Ascending aorta (tissue), 2 donors: ENCODE results near the gene GTF2A2. TPM values are rescaled to one million over a fixed set of nuclear protein-coding genes. Genes with fewer than 3 reads are reported as not detected.
"Not testable (repeated sequence)": the region's sequence is repeated elsewhere in the genome, so short reads cannot be mapped to it uniquely, and the experiment has no call there.

ENCODE experiments used
- DNase-seq, 2 donors: peaks; one replicate each; pipeline ENCODE4 v3.0.0-alpha.2; 2019; ENCODE audit warnings: low spot score in 2 of 2
- H3K27ac ChIP-seq, 2 donors: fragments of 200-600 bp; sonication (generic); one replicate each; pipeline ENCODE4 v1.5.1; 2016 to 2017; ENCODE audit warnings: mild to moderate bottlenecking in 1 of 2
- H3K27me3 ChIP-seq: fragments of 200-600 bp; sonication (generic); one replicate; pipeline ENCODE4 v1.5.1; 2017
- H3K36me3 ChIP-seq, 2 donors: fragments of 200-600 bp; sonication (generic); one replicate each; pipeline ENCODE4 v1.5.1; 2016
- H3K4me1 ChIP-seq, 2 donors: fragments of 200-600 bp; sonication (generic); one replicate each; pipeline ENCODE4 v1.5.1; 2016 to 2017; ENCODE audit warnings: mild to moderate bottlenecking in 1 of 2
- H3K4me3 ChIP-seq, 2 donors: fragments of 200-600 bp; sonication (generic); one replicate each; pipeline ENCODE4 v1.5.1; 2016 to 2017; ENCODE audit warnings: mild to moderate bottlenecking in 1 of 2
- H3K9me3 ChIP-seq, 2 donors: fragments of 200-600 bp; sonication (generic); one replicate each; pipeline ENCODE4 v1.5.1; 2016
- intact Hi-C: fragments of 100-400 bp; cut with DNase I; formaldehyde crosslinking; loops from one replicate; pipeline ENCODE4 v1.15.1; 2023
- total RNA-seq: library from RNA; depleted of rRNA; stranded (reverse); fragments of >200 nt; gene quantifications from one replicate; pipeline ENCODE4 v1.1.0, GENCODE V29; 2016
- TF ChIP-seq, protein P1 (sequence below), 3 experiments: fragments of 200-600 bp in 2 of 3; fragments of 450-650 bp in 1 of 3; sonication (generic) in 2 of 3; IDR thresholded peaks; one replicate each; pipeline ENCODE4 v1.5.1; 2016 to 2019; ENCODE audit warnings: antibody characterized with exemption in 3 of 3, mild to moderate bottlenecking in 1 of 3, moderate library complexity in 1 of 3

GTF2A2 gene, protein sequence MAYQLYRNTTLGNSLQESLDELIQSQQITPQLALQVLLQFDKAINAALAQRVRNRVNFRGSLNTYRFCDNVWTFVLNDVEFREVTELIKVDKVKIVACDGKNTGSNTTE
- total RNA-seq: 1.4 TPM

DNA sequence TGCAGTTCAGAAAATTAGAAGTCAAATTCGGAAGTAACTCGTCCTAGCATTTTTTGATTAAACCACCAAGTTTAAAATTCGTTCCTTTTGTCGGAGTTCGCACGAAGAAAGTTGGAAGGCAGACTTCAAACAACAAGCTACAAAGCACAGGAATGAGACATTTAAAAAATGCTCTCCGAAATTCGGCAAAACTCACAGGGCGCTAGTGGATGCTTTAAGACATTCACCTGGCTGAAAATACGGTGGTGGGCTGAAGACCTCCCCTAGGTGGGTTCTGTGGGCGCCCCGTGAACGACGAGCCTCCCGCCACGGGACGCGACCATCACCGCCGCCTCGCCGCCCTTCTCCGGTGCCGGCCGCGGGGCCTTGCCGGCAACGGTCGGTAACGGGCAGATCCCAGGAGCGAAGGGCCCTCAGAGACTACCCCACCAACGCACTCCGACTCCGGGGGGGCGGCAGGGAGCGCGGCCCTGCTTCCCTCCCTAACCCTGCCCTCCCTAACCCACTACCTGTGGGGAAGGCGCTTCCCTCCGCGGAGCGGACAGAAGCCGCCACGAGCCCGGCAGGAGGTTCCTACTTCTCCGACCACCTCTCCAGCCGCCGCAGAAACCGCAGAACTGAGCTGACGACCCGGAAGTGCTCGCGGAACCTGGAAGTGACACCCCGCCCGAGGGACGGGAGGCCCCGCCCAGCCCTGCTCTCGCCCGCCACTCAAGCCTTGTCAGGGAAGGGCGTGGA is at the start of gene GTF2A2:
GTF2A2 (minus strand) TSS at position 619 of the 738 bp plus-strand sequence. CDS start 5,238 bp downstream, outside the sequence.
- intact Hi-C loops: loop anchor here (1.0 kb wide), 1 partner anchor 32 kb away; the partner anchor contains the start of gene BNIP2
- H3K27ac ChIP-seq: peak within 1 kb of the TSS; percentile 83 to 85
- TF ChIP-seq, protein P1, sequence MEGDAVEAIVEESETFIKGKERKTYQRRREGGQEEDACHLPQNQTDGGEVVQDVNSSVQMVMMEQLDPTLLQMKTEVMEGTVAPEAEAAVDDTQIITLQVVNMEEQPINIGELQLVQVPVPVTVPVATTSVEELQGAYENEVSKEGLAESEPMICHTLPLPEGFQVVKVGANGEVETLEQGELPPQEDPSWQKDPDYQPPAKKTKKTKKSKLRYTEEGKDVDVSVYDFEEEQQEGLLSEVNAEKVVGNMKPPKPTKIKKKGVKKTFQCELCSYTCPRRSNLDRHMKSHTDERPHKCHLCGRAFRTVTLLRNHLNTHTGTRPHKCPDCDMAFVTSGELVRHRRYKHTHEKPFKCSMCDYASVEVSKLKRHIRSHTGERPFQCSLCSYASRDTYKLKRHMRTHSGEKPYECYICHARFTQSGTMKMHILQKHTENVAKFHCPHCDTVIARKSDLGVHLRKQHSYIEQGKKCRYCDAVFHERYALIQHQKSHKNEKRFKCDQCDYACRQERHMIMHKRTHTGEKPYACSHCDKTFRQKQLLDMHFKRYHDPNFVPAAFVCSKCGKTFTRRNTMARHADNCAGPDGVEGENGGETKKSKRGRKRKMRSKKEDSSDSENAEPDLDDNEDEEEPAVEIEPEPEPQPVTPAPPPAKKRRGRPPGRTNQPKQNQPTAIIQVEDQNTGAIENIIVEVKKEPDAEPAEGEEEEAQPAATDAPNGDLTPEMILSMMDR (IDR thresholded peaks at IDR 0.05): no peak

DNA sequence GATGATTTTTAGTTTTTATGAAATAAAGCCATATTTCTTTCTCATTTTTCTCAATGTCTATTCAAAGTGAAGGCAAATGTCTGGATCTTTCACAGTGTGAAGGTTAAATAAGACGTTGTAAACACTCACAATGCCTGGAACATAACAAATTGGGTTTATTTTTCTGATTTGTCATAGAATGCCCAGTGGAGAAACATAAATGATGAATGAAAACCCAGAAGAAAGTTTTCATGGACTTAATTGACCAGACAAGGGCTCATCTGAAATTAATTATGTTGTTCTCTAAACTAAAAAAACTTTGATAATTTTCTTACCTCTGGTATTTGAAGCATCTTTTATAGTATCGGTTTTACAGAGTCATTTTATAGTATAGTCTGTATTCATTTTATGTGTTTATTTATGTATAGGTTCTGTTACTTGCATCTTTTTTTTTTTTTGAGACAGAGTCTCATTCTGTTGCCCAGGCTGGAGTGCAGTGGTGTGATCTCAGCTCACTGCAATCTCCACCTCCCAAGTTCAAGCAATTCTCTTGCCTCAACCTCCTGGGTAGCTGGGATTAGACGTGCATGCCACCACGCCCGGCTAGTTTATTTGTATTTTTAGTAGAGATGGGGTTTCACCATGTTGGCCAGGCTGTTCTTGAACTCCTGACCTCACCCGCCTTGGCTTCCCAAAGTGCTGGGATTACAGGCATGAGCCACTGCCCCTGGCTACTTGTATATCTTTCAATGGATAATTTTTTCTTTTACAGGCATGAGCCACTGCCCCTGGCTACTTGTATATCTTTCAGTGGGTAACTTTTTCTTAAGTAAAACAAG is 46.9 kb upstream of the GTF2A2 start:
- TF ChIP-seq, protein P1 (IDR thresholded peaks at IDR 0.05): no peak

More for the DNA sequence above, at the start of gene GTF2A2:
- H3K9me3 ChIP-seq: no peaks in the 10 kb centered on the region
- H3K4me1 ChIP-seq: peaks cover 5 to 8% of the 10 kb centered on the region in 2 donors
- H3K27me3 ChIP-seq: no peaks in the 10 kb centered on the region
- DNase-seq: peak; percentile 82 to 96
- peaks cover 3 to 9% of the 10 kb centered on the region in 2 donors for H3K36me3 ChIP-seq
- H3K4me3 ChIP-seq: peak within 1 kb of the TSS; percentile 78 to 97

DNA sequence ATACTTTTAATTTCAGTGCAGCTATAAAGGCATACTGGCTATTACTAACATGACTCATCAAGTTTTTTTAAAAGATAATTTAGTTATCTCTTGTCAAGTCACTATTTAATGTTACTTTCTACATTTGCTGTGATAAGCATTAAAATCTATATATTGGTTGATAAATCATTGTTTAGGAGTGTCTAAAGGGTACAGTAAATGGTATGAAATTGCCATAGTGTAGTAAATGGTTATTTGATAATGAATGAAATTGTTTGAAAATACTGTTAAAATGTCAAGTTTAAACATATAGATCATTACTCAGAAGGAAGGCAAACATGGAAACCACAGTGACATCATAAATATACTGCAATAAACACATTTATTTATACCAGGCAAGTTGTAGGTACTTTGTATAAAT is 45.0 kb upstream of the GTF2A2 start:
- intact Hi-C loops: loop anchor here (10.0 kb wide), 1 partner anchor 472 kb away; no protein-coding TSS in a partner anchor
- H3K9me3 ChIP-seq: no peaks in the 10 kb centered on the region
- no peaks in the 10 kb centered on the region for H3K27me3 ChIP-seq
- no peak overlapping the region for H3K27ac ChIP-seq
- TF ChIP-seq, protein P1 (IDR thresholded peaks at IDR 0.05): no peak
- no peaks in the 10 kb centered on the region for H3K4me1 ChIP-seq
- DNase-seq: no peak
- H3K4me3 ChIP-seq: no peak overlapping the region
- H3K36me3 ChIP-seq: no peaks in the 10 kb centered on the region

More for the DNA sequence above, 46.9 kb upstream of the GTF2A2 start:
- H3K4me1 ChIP-seq: no peaks in the 10 kb centered on the region
- H3K4me3 ChIP-seq: no peak overlapping the region
- H3K9me3 ChIP-seq: no peaks in the 10 kb centered on the region
- H3K27me3 ChIP-seq: no peaks in the 10 kb centered on the region
- intact Hi-C loops: loop anchor here (10.0 kb wide), 1 partner anchor 471 kb away; no protein-coding TSS in a partner anchor
- H3K36me3 ChIP-seq: no peaks in the 10 kb centered on the region
- DNase-seq: no peak
- H3K27ac ChIP-seq: no peak overlapping the region

DNA sequence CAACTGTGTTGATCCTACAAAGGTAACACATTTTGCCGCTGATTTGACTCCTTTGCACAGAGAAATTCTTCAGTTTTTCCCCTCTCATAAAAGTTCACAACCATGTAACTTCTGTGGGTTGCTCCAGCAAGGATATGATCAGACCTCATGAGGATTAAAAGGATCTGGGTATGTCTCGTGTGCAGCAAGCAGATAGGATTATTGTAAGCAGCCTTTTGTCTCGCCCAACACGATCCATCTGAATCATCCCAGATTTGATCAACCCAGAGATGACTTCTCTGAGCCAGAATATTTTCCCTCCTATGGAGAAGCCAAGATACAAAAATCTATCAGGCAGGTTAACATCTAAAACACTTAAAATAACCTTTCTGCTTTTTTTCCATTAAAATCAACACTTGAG is 44.6 kb upstream of the GTF2A2 start:
- Histone ChIP-seq H3K27ac (no peak overlapping the region), H3K27me3 (no peaks in the 10 kb centered on the region), H3K36me3 (no peaks in the 10 kb centered on the region), H3K9me3 (no peaks in the 10 kb centered on the region), H3K4me3 (no peak overlapping the region), H3K4me1 (no peaks in the 10 kb centered on the region)
- intact Hi-C loops: loop anchor here (10.0 kb wide), 1 partner anchor 473 kb away; no protein-coding TSS in a partner anchor
- DNase-seq: no peak
- TF ChIP-seq, protein P1 (IDR thresholded peaks at IDR 0.05): no peak

DNA sequence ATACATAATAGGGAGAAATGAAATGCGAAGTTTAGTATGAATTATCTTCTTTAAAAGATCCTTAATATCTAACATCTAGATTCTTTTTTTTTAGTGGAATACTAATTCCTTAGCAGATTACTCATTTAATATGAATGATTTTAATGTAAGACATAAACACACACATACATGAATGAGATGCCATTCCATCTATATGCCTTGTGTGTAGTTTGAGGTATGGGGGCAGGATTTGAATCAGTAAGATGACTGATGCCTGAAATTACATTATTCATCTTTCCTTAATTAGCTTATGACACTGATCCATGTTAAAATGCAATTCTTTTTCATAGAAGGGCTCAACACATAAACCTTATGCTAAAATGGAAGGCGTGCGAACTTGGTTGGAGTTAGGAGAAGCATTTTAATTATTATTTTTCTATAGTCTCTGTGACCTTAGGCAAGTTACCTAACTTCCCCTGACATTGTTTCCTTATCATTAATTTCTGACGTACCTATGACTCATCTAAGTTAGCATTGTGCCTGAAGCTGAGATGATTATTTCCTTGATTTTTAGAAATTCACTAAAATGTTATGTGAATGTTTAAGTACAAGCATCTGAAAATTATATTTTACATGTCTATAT is 42.6 kb upstream of the GTF2A2 start:
- H3K36me3 ChIP-seq: no peaks in the 10 kb centered on the region
- H3K4me3 ChIP-seq: no peak overlapping the region
- TF ChIP-seq, protein P1 (IDR thresholded peaks at IDR 0.05): no peak
- H3K4me1 ChIP-seq: no peaks in the 10 kb centered on the region
- H3K27ac ChIP-seq: no peak overlapping the region
- intact Hi-C loops: loop anchor here (10.0 kb wide), 1 partner anchor 475 kb away; no protein-coding TSS in a partner anchor
- H3K27me3 ChIP-seq: no peaks in the 10 kb centered on the region
- no peak for DNase-seq
- H3K9me3 ChIP-seq: no peaks in the 10 kb centered on the region

DNA sequence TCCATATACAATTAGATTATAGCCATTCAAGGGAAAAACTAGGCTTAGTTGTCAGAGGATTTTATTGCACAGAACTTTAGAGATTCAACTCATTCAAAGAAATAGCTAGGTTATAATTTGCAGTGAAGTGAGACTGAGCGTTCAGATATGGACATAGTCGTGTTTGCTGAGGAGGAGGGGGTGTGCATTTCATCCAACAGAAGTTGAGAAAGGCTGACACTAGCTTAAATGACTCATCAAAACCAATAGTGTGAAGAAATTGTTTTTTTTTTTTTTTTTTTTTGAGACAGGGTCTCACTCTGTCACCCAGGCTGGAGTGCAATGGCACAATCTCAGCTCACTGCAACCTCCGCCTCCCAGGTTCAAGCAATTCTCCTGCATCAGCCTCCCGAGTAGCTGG is 40.8 kb upstream of the GTF2A2 start:
- H3K4me3 ChIP-seq, H3K4me1 ChIP-seq, H3K36me3 ChIP-seq, H3K27ac ChIP-seq, H3K9me3 ChIP-seq, intact Hi-C loops, DNase-seq, H3K27me3 ChIP-seq: not testable (repeated sequence)
